ENCODE results near the gene SEC61A2. TPM values are rescaled to one million over a fixed set of nuclear protein-coding genes. Genes with fewer than 3 reads are reported as not detected.
A peak's percentile ranks its signal among the peaks of the same experiment; 100 is the strongest.

The SEC61A2 gene
- total RNA-seq, 1 donor from 2014 or later, result 24.9 TPM

DNA sequence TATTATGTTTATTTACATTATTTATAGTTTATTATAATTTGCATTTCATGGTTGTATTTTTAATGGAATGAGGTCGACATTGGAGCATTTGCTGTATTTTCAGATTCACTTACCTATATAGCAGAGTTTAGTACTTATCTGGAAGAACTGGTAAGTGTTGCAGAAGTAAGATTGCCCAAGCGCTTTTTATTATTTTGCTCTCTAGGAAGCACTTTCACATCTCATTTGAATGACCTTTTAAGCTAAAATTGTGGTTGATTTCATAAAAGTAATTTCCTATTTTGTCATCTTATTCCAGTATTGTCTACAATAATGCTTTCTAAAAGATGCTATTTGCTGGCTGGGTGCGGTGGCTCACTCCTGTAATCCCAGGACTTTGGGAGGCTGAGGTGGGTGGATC is 28.6 kb downstream of the SEC61A2 start:
- no peaks in the 10 kb centered on the region for H3K4me1 Mint-ChIP-seq (ENCODE audit: low read depth)
- DNase-seq (ENCODE audit: low spot score, unreplicated experiment), result no peak
- H3K9me3 Mint-ChIP-seq (ENCODE audit: low read depth), result no peaks in the 10 kb centered on the region
- no peak overlapping the region for H3K27ac Mint-ChIP-seq
- H3K36me3 Mint-ChIP-seq (ENCODE audit: insufficient read depth), result peaks cover 20% of the 10 kb centered on the region
- TF ChIP-seq, protein P1, sequence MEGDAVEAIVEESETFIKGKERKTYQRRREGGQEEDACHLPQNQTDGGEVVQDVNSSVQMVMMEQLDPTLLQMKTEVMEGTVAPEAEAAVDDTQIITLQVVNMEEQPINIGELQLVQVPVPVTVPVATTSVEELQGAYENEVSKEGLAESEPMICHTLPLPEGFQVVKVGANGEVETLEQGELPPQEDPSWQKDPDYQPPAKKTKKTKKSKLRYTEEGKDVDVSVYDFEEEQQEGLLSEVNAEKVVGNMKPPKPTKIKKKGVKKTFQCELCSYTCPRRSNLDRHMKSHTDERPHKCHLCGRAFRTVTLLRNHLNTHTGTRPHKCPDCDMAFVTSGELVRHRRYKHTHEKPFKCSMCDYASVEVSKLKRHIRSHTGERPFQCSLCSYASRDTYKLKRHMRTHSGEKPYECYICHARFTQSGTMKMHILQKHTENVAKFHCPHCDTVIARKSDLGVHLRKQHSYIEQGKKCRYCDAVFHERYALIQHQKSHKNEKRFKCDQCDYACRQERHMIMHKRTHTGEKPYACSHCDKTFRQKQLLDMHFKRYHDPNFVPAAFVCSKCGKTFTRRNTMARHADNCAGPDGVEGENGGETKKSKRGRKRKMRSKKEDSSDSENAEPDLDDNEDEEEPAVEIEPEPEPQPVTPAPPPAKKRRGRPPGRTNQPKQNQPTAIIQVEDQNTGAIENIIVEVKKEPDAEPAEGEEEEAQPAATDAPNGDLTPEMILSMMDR (IDR thresholded peaks at IDR 0.05; ENCODE audit: unreplicated experiment), result no peak
- H3K27me3 Mint-ChIP-seq, result no peaks in the 10 kb centered on the region
- H3K4me3 Mint-ChIP-seq (ENCODE audit: low read depth), result no peak overlapping the region

DNA sequence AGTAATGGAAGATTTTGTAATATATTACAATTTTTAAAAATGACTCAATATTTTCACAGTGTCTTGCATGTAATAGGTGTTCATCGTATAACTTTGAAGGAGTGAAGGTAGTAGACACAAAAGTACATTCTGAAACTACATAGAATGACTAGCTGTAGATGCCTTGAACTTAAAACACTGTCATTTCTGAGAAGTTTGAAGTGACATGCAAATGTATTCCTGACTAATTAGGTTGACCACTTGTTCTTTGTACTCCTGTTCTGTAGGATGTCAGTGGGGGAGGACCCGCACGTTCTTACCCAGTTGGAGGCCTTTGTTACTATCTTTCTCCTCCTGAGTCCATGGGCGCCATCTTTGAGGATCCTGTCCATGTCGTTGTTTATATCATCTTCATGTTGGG is 31.2 kb downstream of the SEC61A2 start:
- Mint-ChIP-seq H3K36me3 (ENCODE audit: insufficient read depth) (peaks cover 22% of the 10 kb centered on the region), H3K4me1 (ENCODE audit: low read depth) (no peaks in the 10 kb centered on the region), H3K27ac (no peak overlapping the region), H3K27me3 (no peaks in the 10 kb centered on the region), H3K9me3 (ENCODE audit: low read depth) (no peaks in the 10 kb centered on the region), H3K4me3 (ENCODE audit: low read depth) (no peak overlapping the region)
- TF ChIP-seq, protein P1 (IDR thresholded peaks at IDR 0.05; ENCODE audit: unreplicated experiment), result no peak
- DNase-seq (ENCODE audit: low spot score, unreplicated experiment), result no peak

DNA sequence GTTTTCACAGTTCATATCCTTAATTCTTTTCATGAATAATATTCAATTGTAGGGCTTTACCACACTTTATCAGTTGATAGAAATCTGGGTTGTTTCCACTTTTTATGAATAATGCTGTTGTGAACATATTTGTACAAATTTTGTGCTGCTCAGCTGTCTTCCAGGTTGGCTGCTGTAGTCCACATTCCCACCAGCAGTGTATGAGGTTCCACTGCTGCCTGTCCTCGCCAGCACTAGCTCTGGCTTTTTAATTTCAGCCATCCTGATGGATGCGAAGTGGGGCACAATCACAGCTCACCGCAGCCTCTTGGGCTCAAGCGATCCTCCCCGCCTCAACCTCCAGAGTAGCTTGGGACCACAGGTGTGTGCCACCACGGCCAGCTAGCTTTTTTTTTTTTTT is 33.5 kb downstream of the SEC61A2 start:
- no peak overlapping the region for H3K27ac Mint-ChIP-seq
- DNase-seq (ENCODE audit: low spot score, unreplicated experiment), result no peak
- H3K4me1 Mint-ChIP-seq (ENCODE audit: low read depth), result no peaks in the 10 kb centered on the region
- H3K27me3 Mint-ChIP-seq, result no peaks in the 10 kb centered on the region
- no peaks in the 10 kb centered on the region for H3K9me3 Mint-ChIP-seq (ENCODE audit: low read depth)
- H3K4me3 Mint-ChIP-seq (ENCODE audit: low read depth), result no peak overlapping the region
- peaks cover 15% of the 10 kb centered on the region for H3K36me3 Mint-ChIP-seq (ENCODE audit: insufficient read depth)
- TF ChIP-seq, protein P1 (IDR thresholded peaks at IDR 0.05; ENCODE audit: unreplicated experiment), result no peak

DNA sequence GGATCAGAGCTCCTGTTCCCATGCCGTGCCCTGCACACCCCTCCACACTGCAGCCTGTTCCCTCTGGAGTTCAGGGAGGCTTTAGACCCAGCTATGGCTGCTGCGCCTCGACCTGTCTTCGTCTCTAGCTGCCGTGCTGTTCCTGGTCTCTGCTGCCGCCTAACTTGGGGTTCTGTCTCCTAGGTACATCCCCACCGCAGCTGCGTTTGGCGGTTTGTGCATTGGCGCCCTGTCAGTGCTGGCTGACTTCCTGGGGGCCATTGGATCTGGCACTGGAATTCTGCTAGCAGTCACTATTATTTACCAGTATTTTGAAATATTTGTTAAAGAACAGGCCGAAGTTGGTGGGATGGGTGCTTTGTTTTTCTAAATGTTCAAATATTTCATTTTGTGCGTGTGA is 34.6 kb downstream of the SEC61A2 start:
- peaks cover 1% of the 10 kb centered on the region for H3K4me1 Mint-ChIP-seq (ENCODE audit: low read depth)
- H3K36me3 Mint-ChIP-seq (ENCODE audit: insufficient read depth), result peaks cover 14% of the 10 kb centered on the region
- TF ChIP-seq, protein P1 (IDR thresholded peaks at IDR 0.05; ENCODE audit: unreplicated experiment), result no peak
- no peaks in the 10 kb centered on the region for H3K27me3 Mint-ChIP-seq
- no peak overlapping the region for H3K4me3 Mint-ChIP-seq (ENCODE audit: low read depth)
- H3K27ac Mint-ChIP-seq, result no peak overlapping the region
- DNase-seq (ENCODE audit: low spot score, unreplicated experiment), result no peak
- H3K9me3 Mint-ChIP-seq (ENCODE audit: low read depth), result no peaks in the 10 kb centered on the region

DNA sequence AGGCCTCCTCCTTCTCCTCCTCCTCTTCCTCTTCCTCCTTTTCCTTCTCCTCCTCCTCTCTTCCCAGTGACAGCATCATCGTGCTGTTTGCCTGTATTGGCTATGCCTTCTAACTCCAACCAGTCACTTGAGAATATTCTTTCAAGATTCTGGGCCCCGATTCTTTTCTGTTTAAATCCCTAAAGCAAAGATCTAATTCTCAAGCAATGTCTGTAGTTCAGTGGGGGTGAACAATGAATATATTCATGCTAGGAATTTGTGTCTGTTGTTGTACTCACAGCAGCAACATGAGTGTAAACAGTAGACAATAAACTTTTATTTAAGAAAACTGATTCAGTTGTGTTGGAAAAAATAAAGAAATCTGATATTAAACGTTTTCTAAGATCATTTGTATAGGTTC is 35.6 kb downstream of the SEC61A2 start:
- no peak for DNase-seq (ENCODE audit: low spot score, unreplicated experiment)
- Mint-ChIP-seq H3K4me3 (ENCODE audit: low read depth) (no peak overlapping the region), H3K36me3 (ENCODE audit: insufficient read depth) (peaks cover 17% of the 10 kb centered on the region), H3K4me1 (ENCODE audit: low read depth) (peaks cover 4% of the 10 kb centered on the region), H3K9me3 (ENCODE audit: low read depth) (no peaks in the 10 kb centered on the region), H3K27me3 (no peaks in the 10 kb centered on the region), H3K27ac (peak overlapping the region; percentile 69)
- TF ChIP-seq, protein P1 (IDR thresholded peaks at IDR 0.05; ENCODE audit: unreplicated experiment), result no peak

Measured in progenitor cell of endocrine pancreas (in vitro differentiated cells).